Activated CD4-positive, alpha-beta T cell treated with anti-CD3 and anti-CD28 coated beads for 48 hours (primary cell): Measurements from ENCODE around the gene AS3MT.

ENCODE experiments used
- DNase-seq: peaks from one replicate; pipeline ENCODE4 v3.0.0-alpha.2; 2020

Gene AS3MT

DNA sequence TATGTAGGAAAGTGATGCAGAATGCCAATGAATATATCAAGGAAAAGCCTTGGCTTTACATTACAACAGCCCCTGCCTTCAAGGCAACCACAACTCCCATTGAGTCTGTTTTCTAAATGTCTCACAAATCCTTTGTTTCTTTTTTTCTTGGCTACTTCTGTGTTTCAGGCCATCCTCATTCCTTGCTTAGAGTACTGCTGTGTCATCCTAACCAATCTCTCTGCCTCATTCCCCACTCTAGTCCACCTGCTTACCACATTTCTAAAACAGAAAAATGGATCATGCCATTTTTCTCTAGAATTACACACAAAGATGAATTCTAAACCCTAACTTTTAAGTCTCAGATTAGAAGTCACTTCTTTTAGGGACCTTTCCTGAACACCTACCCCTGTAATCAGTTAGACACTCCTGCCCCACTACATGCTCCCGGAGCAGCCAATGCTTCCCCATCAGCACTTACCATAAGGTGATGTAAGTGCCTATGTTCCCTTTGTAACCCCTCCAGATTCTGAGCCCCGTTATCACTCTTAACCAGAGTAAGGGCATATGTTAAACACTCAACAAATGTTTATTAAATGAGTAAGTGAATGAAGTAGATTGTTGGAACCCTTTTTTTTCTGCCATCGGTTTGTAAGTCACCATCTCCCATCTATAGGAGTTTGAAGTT, 12.4 kb upstream of the AS3MT start:
- no peak for DNase-seq

- DNase-seq, result no peak
Observed at GRCh38 chr10:102859911-102860310, 9.4 kb upstream of the AS3MT start.

- DNase-seq, result no peak
Observed at GRCh38 chr10:102863660-102864059, 5.6 kb upstream of the AS3MT start.

DNA sequence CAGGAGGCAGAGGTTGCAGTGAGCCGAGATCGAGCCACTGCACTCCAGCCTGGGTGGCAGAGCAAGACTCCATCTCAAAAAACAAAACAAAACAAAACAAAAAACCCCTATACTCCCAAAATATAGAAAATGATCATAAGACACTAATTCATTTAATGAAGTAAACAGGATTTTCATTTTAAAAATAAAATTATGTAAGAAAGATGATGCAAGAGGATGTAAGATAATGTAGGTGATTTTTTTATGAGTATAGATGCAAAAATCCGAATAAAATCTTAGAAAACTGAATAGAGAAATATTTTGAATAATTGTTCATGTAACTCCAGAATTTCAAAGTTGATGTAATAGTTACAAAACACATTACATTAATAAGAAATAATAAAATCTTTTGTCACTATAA, 3.6 kb upstream of the AS3MT start:
- DNase-seq, result no peak

DNA sequence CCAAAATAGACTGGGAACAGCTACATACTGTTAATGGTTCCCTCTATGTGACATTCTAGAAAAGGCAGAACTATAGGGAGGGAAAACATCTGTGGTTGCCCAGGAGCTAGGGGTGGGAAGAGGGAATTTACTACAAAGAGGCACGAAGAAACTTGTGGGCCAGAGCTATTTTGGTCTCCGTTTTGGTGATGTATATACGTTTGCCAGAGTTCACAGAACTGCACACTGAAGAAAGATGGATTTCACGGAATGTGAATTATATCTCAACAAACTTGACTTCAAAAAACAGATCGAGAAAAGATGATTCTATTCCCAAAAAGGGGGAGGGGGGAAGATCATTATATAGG, 386 bp upstream of the AS3MT start:
- DNase-seq, result no peak

DNA sequence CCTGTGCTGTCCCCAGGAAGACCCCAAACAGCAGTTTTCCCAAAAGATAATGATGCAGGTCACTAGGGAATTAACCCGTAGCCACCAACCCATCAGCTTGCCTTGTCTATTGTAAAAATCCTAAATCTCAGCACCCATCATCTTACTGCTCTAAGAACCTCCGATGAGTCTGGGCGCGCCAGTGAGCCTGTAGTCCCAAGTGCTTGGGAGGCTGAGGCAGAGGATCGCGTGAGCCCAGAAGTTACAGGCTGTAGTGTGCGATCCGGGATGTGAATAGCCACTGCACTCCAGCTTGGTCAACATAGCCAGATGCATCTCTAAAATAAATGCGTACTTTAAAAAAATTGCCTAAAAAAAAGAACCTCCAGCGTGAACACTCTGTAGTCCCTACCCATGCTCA, 951 bp downstream of the AS3MT start:
- DNase-seq, result no peak

DNA sequence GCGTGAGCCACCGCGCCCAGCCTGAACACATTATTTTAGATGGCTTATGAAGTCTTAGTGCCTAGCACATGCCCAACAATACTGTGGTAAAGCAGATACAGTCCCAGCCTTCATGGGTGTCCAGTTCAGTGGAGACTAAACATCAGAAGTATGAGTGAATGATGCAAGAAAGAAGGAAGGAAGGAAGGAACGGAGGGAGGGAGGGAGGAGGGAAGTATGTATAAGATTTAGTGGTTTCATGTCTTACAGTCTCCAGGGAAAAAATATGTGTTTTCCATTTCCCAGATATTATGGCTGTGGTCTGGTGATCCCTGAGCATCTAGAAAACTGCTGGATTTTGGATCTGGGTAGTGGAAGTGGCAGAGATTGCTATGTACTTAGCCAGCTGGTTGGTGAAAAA, 2.9 kb downstream of the AS3MT start:
- no peak for DNase-seq

DNA sequence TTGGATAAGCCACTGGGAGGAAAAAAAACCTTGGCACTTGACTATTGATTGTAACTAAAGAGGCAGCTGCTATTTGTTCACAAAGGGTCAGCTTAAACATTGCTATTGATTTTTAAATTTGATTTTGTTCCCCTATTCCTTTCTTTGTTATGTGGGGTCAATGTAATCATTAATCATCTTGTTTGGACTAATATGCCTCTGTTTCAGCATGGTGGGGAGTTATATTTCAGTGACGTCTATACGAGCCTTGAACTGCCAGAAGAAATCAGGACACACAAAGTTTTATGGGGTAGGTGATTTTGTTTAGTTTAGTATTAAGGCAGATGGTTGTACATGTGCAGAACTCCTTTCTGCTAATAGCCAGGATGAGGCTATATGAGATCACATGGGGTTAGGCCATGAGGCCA, 7.5 kb downstream of the AS3MT start:
- DNase-seq, result no peak

DNA sequence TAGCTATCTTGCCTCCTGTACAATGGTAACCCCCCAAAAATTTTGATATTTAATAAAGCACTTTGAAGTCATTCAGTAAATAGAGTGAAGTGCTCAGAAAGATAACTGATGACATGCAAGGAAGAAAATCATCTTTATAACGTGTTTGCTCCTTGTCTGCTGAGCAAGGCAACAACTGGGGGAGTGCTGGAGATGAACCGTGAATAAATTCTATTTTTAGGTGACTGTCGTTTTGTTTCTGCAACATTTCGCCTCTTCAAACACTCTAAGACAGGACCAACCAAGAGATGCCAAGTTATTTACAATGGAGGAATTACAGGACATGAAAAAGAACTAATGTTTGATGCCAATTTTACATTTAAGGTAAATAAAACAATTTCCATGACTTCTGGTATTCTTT, 9.4 kb downstream of the AS3MT start:
- no peak for DNase-seq

GRCh38 chr10:102880256-102880655, 11.0 kb downstream of the AS3MT start:
- no peak for DNase-seq

GRCh38 chr10:102888048-102888447, 18.8 kb downstream of the AS3MT start:
- no peak for DNase-seq

- no peak for DNase-seq
Observed at GRCh38 chr10:102894466-102895213, 25.4 kb downstream of the AS3MT start.

- no peak for DNase-seq
Observed at GRCh38 chr10:102900006-102900405, 30.7 kb downstream of the AS3MT start.

- DNase-seq, result no peak
Observed at GRCh38 chr10:102904346-102904745, 35.1 kb downstream of the AS3MT start.

GRCh38 chr10:102906507-102906906, 37.2 kb downstream of the AS3MT start:
- no peak for DNase-seq

DNA sequence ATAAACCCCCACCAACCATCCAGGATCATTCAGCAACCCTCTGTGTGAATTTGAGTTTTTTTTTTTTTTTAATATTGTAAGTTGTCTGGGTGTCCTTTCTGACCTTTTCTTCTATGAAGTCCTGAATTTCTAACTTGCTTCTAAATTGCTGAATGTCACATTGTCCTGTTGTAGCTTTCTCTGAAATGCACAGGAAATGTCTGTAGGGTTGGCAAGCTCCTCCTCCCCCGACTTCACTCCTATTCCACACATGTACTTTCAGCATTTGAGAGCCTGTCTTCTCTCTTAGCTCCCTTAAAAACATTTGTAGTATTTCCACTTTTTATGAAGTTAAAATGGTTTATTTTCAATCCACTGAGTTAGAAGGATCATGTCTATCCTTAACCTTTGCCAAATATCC, 45.5 kb downstream of the AS3MT start:
- DNase-seq, result no peak

DNA sequence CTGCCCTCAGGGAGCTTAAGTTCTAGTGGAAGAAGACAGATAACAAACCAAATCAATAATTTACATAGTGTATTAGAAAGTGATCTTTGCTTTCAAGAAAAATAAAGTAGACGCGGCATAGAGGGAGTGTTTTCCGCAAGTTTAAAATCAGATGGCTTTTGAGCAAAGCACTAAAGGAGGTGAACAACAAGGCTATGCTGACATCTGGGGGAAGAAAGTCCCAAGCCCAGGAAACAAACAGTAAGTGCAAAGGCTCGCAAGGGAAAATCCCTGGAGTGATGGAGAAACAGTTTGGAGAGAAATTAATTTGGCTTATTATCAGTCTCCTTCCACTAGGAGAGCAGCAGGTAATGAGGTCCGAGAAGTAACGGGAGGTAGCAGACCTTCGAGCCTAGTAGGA, 46.9 kb downstream of the AS3MT start:
- no peak for DNase-seq

- peak; percentile 87 for DNase-seq
Observed at GRCh38 chr10:102917314-102917961, 48.2 kb downstream of the AS3MT start.

DNA sequence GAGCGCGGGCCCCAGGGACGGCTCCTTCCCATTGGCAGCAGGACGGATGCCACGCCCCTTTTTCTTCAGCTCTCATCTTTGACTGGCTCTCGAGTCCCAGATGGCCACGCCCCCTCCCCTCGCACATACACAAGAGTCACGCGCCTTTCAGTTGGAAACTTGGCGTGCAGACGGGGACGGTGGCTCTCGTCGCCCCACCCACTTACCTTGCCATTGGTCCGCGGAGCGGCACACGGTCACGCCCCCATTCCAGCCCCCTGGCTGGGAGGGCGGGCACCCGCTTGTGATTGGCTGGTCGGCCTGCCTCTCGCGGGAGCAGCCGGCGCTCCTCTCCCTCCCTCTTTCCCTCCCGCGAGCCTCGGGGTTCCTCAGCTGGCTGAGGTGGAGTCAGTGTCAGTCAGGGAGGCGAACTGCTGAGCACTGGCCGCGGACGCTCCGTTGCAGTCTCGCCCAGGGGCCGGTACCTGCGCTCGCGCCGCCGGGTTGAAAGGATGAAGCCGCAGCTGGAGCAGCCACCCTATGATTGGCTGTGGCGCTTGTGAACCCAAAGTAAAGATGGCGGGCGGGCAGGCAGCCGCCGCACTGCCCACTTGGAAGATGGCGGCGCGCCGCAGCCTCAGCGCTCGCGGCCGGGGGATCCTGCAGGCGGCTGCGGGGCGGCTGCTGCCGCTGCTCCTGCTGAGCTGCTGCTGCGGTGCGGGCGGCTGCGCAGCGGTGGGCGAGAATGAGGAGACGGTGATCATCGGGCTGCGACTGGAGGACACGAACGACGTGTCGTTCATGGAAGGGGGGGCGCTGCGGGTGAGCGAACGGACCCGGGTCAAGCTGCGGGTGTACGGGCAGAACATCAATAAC, 48.9 kb downstream of the AS3MT start, which contains the start of gene CNNM2:
TSS of gene CNNM2 (plus strand) at position 333 of the 855 bp plus-strand sequence. CDS start at position 520, 187 bp downstream.
- DNase-seq, result peak; percentile 100

DNA sequence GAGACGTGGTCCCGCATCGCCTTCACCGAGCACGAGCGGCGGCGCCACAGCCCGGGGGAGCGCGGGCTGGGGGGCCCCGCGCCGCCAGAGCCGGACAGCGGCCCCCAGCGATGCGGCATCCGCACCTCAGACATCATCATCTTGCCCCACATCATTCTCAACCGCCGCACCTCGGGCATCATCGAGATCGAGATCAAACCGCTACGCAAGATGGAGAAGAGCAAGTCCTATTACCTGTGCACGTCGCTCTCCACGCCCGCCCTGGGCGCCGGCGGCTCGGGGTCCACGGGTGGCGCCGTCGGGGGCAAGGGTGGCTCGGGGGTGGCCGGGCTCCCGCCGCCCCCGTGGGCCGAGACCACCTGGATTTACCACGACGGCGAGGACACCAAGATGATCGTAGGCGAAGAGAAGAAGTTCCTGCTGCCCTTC, 49.6 kb downstream of the AS3MT start:
- DNase-seq, result peak; percentile 54

GRCh38 chr10:102919246-102919959, 50.1 kb downstream of the AS3MT start:
- peak; percentile 42 for DNase-seq

GRCh38 chr10:102919992-102920739, 50.9 kb downstream of the AS3MT start:
- no peak for DNase-seq
